Psoas muscle (tissue), 8 donors: ENCODE data around the gene KCNAB1. TPM values are rescaled to one million over a fixed set of nuclear protein-coding genes. Genes with fewer than 3 reads are reported as not detected.
A peak's percentile ranks its signal among the peaks of the same experiment; 100 is the strongest.

Experiments
- ATAC-seq, 4 donors: fragments of 200-7000 bp; cut with Tn5 transposase; one replicate each; pipeline ENCODE4 v1.9.1; 2020; ENCODE audit warnings: moderate library complexity in 3 of 4, mild to moderate bottlenecking in 2 of 4
- DNase-seq, 2 donors: peaks; one replicate each; pipeline ENCODE4 v3.0.0-alpha.2; 2020
- H3K27ac ChIP-seq: fragments of 200-600 bp; one replicate; pipeline ENCODE4 v1.8.0; 2022
- H3K27me3 ChIP-seq, 3 donors: fragments of 200-600 bp in 1 of 3; one replicate each; pipeline versions ENCODE4 v1.6.1 to v1.8.0; 2013 to 2022; ENCODE audit warnings: low read length in 2 of 3, mild to moderate bottlenecking in 2 of 3, moderate library complexity in 1 of 3; ENCODE audit not compliant: insufficient read depth in 3 of 3
- H3K36me3 ChIP-seq, 2 donors: fragments of 200-600 bp in 1 of 2; one replicate each; pipeline versions ENCODE4 v1.6.1 to v1.8.0; 2013 to 2022; ENCODE audit warnings: low read depth in 1 of 2, mild to moderate bottlenecking in 1 of 2, moderate library complexity in 1 of 2; ENCODE audit not compliant: insufficient read depth in 1 of 2
- H3K4me1 ChIP-seq: fragments of 200-600 bp; one replicate; pipeline ENCODE4 v1.8.0; 2022
- H3K4me3 ChIP-seq: fragments of 200-600 bp; one replicate; pipeline ENCODE4 v1.8.0; 2022; ENCODE audit warnings: mild to moderate bottlenecking
- H3K9me3 ChIP-seq: fragments of 200-600 bp; one replicate; pipeline ENCODE4 v1.8.0; 2022
- WGBS, 3 donors: extraction: QIAGEN DNeasy Blood & Tissue Kit; methylation state at CpG; one replicate each; pipeline versions ENCODE4 v1.1.6 to v1.1.7; 2013; 5-methylcytosine and 5-hydroxymethylcytosine counted together
- intact Hi-C, 2 donors: fragments of 100-400 bp; cut with DNase I; formaldehyde crosslinking; loops; one replicate each; pipeline versions ENCODE4 v1.11.0 to v1.14.2; 2022
- polyA plus RNA-seq, 3 donors: library from polyadenylated mRNA; stranded (reverse); fragments of 200-250 nt; gene quantifications; one replicate each; pipeline ENCODE4 v1.2.3, GENCODE V29; 2013
- total RNA-seq, 4 donors: library from RNA; stranded (reverse); fragmentation: NEBNext Ultra II Directional in 2 of 4; extraction: Animal tissue kit (Norgen Biotek cat#: 25700) in 2 of 4; gene quantifications; one replicate each; pipeline versions ENCODE4 v1.2.1 to v1.2.4, GENCODE V29; 2021 to 2023
- TF ChIP-seq, protein P1 (sequence below): fragments of 200-600 bp; IDR thresholded peaks from one replicate; pipeline ENCODE4 v1.8.0; 2022; ENCODE audit warnings: antibody characterized with exemption
- donor health status: healthy with polysubstance abuse.
- donor health status: DM: no; HTN: no; CAD: no; lungs with moderate emphysema.
- donor health status: Bipolar disorder and iron deficiency.
- donor health status: healthy.
- donor health status: DM: yes; HTN: yes; CAD: no.
- donor health status: DM: no; HTN: no; CAD: no.
- donor health status: DM: no; HTN: no; CAD: no.
- donor health status: DM: yes; HTN: yes; CAD: no.

The KCNAB1 gene
- total and polyA plus RNA-seq, 7 donors = 0.66 to 3.1 (median 0.91) TPM

DNA sequence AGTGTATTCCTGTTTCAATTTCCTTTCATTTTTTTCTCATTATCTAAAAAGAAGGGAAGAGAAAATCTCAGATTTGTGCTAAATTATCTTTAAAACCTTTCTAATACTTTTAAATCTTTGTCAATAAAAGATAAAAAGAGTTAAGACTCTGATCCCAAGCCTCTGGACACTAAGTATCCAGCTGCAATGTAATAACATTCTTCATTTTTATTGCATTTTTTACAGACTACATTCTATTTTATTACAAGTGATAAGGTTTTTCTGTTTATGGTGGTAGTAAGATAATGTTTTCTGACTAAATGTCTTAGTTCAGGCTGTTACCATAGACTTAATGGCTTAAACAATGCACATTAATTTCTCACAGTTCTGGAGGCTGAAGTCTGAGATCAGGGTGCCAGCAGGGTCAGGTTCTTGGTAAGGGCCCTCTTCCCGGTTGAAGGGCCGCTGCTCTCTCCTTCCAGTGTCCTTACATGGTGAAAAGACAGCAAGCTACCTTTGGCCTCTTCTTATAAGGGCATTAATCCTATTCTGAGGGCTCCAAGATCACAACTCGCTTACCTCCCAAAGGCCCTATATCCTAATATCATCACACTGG lies 19.7 kb downstream of the KCNAB1 start:
- no peaks in the 10 kb centered on the region for H3K36me3 ChIP-seq
- no peaks in the 10 kb centered on the region for H3K9me3 ChIP-seq
- no peak for ATAC-seq
- intact Hi-C loops = no loop called here
- TF ChIP-seq, protein P1, sequence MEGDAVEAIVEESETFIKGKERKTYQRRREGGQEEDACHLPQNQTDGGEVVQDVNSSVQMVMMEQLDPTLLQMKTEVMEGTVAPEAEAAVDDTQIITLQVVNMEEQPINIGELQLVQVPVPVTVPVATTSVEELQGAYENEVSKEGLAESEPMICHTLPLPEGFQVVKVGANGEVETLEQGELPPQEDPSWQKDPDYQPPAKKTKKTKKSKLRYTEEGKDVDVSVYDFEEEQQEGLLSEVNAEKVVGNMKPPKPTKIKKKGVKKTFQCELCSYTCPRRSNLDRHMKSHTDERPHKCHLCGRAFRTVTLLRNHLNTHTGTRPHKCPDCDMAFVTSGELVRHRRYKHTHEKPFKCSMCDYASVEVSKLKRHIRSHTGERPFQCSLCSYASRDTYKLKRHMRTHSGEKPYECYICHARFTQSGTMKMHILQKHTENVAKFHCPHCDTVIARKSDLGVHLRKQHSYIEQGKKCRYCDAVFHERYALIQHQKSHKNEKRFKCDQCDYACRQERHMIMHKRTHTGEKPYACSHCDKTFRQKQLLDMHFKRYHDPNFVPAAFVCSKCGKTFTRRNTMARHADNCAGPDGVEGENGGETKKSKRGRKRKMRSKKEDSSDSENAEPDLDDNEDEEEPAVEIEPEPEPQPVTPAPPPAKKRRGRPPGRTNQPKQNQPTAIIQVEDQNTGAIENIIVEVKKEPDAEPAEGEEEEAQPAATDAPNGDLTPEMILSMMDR = no peak
- WGBS, 3 donors = 76 to 89% (median 83%) methylated on average over 3 of the region's 3 CpGs
- no peaks in the 10 kb centered on the region for H3K4me1 ChIP-seq
- no peak overlapping the region for H3K27ac ChIP-seq
- H3K27me3 ChIP-seq = no peaks in the 10 kb centered on the region
- no peak for DNase-seq
- no peak overlapping the region for H3K4me3 ChIP-seq

- H3K27me3 ChIP-seq = no peaks in the 10 kb centered on the region
- no peaks in the 10 kb centered on the region for H3K4me1 ChIP-seq
- TF ChIP-seq, protein P1 = no peak
- WGBS, 3 donors = 86 to 90% (median 90%) methylated on average over 2 of the region's 2 CpGs
- no peak overlapping the region for H3K27ac ChIP-seq
- no peaks in the 10 kb centered on the region for H3K36me3 ChIP-seq
- intact Hi-C loops = no loop called here
- no peak for DNase-seq
- no peak for ATAC-seq
- H3K9me3 ChIP-seq = no peaks in the 10 kb centered on the region
- peak overlapping the region; percentile 31 for H3K4me3 ChIP-seq
Observed at GRCh38 chr3:156142702-156143101, 22.3 kb downstream of the KCNAB1 start.

- H3K4me3 ChIP-seq = peak overlapping the region; percentile 31
- intact Hi-C loops = no loop called here
- no peaks in the 10 kb centered on the region for H3K36me3 ChIP-seq
- H3K27ac ChIP-seq = no peak overlapping the region
- DNase-seq (no peak), ATAC-seq (no peak)
- TF ChIP-seq, protein P1 = no peak
- H3K9me3 ChIP-seq = no peaks in the 10 kb centered on the region
- H3K27me3 ChIP-seq = no peaks in the 10 kb centered on the region
- WGBS, 3 donors = 80 to 88% (median 82%) methylated on average over 8 of the region's 8 CpGs
- H3K4me1 ChIP-seq = no peaks in the 10 kb centered on the region
Observed at GRCh38 chr3:156143136-156143535, 22.8 kb downstream of the KCNAB1 start.

GRCh38 chr3:156144060-156144459 lies 23.7 kb downstream of the KCNAB1 start:
- ATAC-seq (no peak), DNase-seq (no peak)
- peak overlapping the region; percentile 28 for H3K4me3 ChIP-seq
- peaks cover 1% of the 10 kb centered on the region for H3K4me1 ChIP-seq
- TF ChIP-seq, protein P1 = no peak
- no peaks in the 10 kb centered on the region for H3K9me3 ChIP-seq
- H3K36me3 ChIP-seq = no peaks in the 10 kb centered on the region
- WGBS, 3 donors = 84 to 90% (median 88%) methylated on average over 2 of the region's 2 CpGs
- intact Hi-C loops = no loop called here
- no peak overlapping the region for H3K27ac ChIP-seq
- no peaks in the 10 kb centered on the region for H3K27me3 ChIP-seq

- Histone ChIP-seq H3K27me3 (no peaks in the 10 kb centered on the region), H3K4me3 (no peak overlapping the region), H3K9me3 (no peaks in the 10 kb centered on the region), H3K36me3 (no peaks in the 10 kb centered on the region), H3K4me1 (peaks cover 6% of the 10 kb centered on the region), H3K27ac (no peak overlapping the region)
- ATAC-seq (no peak), DNase-seq (no peak)
- TF ChIP-seq, protein P1 = no peak
- WGBS, 3 donors = 27 to 41% (median 37%) methylated on average over 4 of the region's 4 CpGs
- intact Hi-C loops = no loop called here
Observed at GRCh38 chr3:156145866-156146265, 25.5 kb downstream of the KCNAB1 start.
